NCI-H187 (cell line): ENCODE measurements around the gene PPAT.
"Not testable (repeated sequence)": the region's sequence is repeated elsewhere in the genome, so short reads cannot be mapped to it uniquely, and the experiment has no call there.

Experiments
- DNase-seq, 2 experiments: peaks; one replicate each; lab custom pipeline; 2025; lab: John Stamatoyannopoulos, UW

Gene PPAT

DNA sequence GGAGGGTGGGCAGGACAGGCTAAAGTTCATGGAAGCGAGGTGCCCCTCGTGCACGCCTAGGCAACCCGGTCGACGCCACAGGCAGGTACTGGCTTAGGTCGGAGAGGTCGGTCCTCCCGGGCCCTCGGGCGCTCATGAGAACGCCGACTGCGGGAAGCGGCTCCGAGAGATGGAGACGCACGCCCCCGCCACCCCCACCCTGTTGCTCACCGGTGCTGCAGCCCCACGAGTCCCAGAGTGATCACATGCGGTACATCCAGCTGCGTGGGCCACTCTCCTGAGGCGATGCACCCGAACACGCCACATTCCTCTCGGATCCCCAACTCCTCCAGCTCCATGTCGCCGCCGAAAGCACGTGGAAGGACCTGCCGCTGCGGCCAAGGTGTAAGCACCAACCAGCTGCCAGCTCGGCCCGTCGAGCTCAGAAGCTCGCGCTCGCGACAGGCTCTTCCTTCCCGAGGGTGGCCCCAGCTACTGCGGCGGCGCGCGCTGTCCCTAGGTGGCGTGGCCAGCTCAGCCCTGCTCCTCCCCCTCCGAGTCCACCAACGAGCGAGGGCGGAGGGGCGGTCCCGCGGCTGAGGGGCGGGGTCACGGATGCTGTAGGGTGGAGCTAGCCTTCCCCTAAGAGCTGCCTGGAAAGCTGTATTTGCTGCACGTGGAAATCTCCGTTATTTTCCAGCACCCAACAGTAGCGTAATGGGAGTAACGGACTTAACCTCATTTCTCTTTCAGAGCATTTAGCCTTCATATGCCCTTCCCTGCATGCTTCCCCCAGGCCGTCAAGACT, at the start of gene PPAT:
PPAT (minus strand) TSS at position 476 of the 787 bp plus-strand sequence; CDS start at position 338, 138 bp downstream.
- peak; percentile 98 to 99 for DNase-seq

DNA sequence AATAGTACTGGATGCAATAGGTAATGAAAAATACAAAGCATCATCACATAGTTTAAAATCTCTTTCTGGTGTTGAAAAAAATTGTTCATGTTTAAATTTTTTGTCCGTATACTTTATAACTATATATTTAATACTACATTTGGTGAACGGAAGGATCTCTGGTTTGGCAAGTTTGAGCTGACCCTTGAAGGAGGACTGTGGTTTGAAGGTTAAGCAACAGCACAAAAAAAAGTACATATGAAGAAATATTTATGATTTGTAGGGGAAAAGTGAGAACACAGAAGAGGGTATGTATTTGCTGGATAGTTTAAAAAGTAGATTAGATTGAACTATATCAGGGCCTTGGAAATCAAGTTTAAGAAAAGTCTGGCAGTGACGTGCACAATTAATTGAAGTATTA, 45.3 kb upstream of the PPAT start:
- DNase-seq, result no peak

DNA sequence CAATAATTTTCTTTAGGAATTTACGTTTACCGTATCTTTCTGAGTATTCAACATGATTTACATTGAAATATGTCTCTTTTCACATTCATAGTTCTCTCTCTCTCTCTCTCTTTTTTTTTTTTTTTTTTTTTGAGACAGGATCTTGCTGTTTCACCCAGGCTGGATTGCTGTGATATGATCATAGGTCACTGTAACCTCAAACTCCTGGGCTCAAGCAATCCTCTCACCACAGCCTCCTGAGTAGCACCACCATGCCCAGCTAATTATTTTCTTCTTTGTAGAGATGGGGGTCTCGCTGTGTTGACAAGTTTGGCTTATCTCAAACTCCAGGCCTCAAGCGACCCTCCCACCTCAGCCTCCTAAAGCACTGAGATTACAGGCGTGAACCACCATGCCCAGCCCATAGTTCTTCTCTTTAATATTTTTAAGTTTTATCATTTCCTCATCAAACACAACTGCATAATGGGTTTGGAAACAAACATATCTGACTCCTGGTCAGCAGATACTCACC, 41.8 kb upstream of the PPAT start:
- DNase-seq, result no peak

DNA sequence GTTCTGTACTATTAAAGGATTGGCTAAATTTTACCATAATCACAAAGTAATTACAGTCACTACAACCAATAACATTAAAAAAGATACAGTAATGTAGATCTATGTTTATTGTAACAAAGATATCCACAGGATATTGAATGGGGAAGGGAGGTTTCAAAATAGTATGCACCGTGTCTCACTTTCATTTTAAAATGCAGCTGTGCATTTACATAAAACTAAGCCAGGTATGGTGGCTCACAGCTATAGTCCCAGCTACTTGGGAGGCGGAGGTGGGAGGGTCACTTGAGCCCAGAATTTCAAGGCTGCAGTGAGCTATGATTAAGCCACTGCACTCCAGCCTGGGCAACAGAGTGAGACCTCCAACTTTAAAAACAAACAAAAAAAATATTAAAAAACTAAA, 40.5 kb upstream of the PPAT start:
- DNase-seq, result no peak

DNA sequence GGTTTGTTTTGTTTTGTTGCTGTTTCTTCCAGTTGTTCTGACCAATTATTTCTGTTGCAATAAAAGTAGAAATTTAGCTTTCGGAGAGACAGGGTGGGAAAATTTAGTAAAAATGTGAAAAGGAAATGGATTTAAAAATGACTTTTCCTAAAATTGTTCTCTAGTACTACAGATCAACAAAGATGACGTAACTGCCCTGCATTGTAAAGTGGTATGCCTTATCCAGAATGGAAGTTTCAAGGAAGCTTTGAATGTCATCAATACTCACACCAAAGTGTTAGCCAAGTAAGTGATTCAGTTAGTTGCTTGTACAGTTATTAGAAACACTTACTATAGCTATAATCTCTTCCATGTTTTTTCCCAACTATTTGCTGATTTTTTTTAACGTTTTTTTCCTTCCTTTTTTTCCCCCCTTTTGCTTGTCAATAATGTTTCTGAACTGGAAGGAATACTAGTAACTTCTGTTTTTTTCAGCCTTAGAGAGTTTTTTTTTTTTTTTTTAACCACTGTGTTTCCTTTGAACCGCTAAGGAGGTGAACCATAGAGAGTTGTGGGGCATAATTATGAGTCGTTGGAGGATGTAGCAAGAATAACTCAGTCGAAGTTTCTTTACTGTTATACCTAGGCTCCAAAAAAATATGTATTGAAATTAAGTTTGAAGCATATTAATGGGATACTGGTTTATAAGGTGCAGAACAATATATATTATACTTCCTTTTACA, 34.2 kb upstream of the PPAT start:
- DNase-seq, result no peak

DNA sequence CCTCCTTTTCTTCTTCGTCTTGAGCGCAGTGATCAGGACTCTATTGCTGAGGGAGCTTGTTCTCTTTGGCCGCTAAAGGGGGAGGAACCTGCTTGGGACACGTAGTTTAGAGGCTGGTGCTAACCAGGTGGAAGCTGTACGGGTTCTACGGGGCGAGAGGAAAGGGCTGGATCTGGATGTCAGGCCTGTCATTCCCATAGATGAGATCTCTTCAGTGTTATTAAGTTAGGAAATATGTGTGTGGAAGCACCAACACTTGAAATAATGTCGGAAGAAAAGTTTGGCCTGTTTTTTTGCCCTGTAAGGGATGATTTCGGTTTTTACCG, 32.6 kb upstream of the PPAT start:
- DNase-seq, result no peak

DNA sequence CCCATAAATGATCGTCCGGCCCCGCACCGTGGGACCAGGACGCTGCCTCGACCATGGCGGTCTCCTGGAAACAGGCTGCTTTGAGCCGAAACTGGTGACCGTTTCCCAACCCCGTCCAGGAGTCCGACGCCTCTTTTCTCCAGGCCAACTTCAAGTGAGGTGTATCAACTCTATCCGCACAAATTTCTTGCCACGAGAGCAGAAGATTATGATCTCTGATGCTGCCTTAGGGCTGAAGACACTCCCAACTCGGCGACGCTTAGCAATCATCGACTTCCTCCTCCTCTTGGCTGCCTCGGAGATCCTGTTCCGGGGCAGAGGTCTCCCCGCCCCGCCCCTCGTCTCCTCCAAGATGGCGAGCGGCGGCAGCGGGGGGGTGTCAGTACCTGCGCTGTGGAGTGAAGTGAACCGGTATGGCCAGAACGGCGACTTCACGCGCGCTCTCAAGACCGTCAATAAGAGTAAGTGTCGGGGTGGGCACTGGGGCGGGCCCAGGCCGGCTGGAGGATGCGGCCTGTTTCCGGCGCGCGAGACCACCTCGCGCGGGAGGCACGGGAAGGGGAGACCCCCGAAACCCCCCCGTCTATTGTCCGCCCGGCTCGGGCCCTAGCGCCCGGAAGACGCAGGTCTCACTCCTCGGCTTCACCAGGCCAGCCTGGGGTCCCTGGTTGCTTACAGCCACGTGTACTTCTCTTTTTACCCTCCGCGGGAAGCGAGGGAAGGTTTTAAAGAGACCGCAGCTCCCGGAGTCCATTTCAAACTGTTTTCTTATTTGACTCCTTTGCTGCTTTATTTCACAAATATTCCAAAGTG, 32.1 kb upstream of the PPAT start, which contains the start of gene SRP72:
SRP72 (plus strand) TSS at position 334 of the 813 bp plus-strand sequence; CDS start at position 353, 19 bp downstream.
- DNase-seq, result peak; percentile 68 to 84

DNA sequence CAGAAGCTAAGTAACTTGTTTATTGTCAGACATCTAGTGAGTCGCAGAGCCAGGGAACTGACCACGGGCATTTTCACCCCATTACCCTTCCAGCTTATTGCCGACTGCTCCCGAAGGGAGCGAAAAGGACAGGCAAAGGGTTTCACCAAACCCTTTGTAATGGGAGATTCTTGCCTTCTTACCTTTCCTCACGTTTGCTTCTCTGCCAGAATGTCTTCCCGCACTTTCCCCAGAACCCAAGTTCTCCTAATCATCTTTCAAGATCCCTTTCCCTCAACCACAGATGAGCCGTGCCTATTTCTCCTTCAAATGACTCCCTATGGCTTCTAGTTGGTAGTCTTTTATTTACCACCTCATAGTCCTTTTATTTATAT, 31.5 kb upstream of the PPAT start:
- DNase-seq, result no peak

DNA sequence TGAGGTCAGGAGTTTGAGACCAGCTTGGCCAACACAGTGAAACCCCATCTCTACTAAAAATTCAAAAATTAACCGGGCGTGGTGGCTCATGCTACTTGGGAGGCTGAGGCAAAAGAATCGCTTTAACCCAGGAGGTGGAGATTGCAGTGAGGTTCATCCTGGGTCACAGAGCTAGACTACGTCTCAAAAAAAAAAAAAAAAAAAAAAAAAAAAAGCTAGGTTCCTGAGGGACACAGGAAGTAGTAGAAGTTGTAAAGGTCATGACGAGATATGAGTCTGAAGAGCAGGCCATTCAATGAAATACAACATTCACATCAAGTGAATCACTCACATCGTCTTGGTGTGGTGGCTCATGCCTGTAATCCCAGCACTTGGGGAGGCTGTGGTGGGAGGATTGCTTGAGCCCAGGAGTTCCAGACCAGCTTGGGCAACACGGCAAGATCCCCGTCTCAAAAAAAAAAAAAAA, 30.9 kb upstream of the PPAT start:
- not testable (repeated sequence) for DNase-seq

DNA sequence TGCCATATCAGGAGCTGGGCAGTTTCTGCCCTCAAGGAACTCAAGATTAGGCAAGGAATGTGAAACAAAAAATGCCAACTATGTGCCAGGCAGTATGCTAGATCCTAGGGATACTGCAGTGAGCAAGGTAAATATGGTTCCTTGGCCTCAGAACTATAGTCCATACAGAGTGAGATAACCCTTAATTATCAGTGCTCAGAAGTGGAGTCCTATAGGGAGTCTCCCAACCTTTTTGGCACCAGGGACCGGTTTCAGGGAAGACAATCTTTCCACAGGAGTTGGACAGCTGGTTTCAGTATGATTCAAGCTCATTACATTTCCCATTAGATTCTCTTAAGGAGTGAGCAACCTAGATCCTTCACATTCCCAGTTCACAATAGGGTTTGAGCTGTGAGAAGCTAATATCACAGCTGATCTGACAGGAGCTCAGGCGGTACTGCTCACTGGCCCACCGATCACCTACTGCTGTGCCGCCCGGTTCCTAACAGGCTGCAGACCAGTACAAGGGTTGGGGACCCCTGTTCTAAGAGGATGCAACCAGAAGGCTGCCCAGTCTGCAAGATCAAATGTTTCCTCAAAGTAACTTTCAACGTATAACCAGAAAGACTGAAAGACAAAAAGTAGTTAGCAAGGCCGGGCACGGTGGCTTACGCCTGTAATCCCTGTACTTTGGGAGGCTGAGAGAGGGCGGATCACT, 30.3 kb upstream of the PPAT start:
- DNase-seq, result no peak

DNA sequence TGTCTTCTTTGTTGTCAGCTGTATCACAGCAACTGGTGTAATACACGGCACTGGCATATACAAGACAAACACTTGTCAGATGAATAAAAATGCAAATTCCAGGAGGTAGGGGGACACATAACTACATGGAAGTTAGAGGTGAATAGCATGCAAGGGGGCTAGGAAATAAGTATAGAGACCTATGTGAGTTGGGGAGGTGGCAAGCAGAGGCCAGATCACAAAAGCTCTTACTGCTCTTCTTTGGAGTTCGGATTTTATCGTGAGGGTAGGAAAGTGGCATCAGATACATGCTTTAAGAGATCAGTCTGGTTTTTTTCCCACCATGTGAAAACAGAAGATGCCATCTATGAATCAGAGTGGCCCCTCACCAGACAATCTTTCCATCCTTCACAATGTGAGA, 29.2 kb upstream of the PPAT start:
- no peak for DNase-seq

DNA sequence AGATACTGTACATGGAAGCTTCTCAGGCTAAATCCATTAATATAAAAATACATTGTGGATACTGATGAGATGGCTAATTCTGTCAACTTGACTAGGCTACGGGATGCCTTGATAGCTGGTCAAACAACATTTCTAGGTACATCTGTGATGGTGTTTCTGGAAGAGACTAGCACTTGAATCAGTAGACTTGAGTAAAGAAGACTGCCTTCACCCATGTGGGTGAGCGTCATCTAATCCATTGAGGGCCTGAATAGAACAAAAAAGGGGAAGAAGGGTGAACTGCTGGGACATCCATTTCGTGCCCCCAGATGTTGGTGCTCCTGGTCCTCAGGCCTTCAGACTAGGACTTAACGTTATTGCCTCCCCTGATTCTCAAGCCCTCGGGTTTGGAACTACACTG, 28.3 kb upstream of the PPAT start:
- DNase-seq, result no peak

DNA sequence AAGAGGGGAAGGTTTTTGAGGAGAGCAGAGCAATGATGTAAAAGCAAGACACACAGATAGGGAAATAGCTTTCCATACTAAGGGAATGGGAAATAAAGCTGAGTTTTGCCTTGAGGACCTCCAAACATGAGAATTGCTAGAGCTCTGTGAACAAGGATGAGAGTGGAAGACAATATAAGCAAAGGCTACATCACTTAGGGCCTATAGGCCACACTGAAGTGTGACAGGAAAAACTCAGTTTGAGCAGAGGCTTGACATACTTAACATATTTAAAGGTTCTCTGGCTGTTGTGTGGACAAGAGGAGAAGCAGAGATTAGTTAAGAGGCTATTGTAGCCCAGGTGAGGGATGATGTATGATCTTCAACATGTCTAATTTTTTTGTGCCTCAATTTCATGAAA, 26.7 kb upstream of the PPAT start:
- no peak for DNase-seq

DNA sequence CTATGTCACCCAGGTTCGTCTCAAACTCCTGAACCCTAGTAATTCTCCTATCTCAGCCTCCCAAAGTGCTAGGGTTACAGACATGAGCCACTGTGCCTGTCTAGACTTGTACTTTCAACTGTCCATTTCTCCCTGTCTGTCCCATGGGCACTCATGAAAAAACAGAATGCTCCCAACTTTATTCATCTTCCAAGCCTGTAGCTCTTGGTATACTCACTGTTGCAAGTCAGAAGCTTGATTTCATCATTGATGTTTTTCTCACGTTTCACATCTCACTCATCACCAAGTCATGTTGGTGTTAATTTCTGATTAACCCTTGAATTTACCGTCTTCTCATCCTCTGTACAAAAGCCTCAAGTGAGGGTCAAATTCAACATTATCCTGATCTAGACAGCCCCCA, 24.7 kb upstream of the PPAT start:
- DNase-seq, result no peak

DNA sequence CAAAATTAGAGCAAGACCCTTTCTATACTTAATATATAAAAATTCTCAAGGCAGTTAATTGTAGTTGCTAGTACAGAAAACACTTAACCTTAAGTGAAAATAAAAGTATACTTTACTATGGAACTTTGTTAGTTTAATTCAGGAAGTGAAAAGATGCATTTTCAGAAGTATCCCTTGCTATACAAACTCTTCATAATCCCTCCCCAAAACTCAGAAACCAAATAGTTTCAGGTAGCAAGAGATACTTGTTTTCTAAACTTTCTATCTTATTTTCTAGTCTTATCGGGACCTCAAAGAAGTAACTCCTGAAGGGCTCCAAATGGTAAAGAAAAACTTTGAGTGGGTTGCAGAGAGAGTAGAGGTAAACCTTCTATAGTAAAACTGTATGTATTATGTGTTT, 14.9 kb upstream of the PPAT start:
- no peak for DNase-seq

DNA sequence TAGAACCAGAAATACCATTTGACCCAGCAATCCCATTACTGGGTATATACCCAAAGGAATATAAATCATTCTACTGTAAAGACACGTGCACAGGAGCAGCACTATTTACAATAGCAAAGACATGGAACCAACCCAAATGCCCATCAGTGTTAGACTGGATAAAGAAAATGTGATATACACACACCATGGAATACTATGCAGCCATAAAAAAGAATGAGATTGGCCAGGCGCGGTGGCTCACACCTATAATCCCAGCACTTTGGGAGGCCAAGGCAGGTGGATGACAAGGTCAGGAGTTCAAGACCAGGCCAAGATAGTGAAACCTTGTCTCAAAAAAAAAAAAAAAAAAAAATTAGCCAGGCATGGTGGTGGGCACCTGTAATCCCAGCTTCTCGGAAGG, 14.1 kb upstream of the PPAT start:
- not testable (repeated sequence) for DNase-seq

DNA sequence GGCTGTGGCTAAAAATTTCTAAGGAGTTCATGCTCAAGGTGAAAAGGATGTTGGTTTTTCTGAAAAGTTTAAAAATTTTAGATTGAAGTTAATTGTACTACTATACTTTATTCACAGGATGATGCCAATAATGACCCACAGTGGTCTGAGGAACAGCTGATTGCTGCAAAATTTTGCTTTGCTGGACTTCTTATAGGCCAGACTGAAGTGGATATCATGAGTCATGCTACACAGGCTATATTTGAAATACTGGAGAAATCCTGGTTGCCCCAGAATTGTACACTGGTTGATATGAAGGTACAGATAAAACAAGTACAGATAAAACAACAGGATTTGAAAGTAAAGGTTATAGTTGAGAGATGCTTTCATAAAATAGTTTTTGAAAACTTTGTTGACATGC, 12.9 kb upstream of the PPAT start:
- DNase-seq, result no peak

DNA sequence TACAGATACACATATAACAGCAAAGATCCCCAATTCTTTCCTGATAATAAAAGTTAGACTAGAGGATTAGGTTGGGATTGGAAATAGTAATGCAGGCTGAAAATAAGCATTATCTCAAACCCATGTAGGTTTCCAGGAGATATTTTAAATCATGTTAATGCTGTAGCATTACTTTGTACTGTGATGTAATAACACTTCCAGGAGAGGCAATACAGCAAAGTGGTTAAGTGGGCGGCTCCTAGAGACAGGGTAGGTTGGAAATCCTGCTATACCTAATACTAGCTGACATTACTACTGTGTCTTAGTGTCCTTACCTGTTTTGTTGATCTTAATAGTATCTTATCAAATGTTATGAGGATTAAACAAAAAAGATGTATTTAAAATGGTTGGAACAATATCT, 10.3 kb upstream of the PPAT start:
- no peak for DNase-seq

DNA sequence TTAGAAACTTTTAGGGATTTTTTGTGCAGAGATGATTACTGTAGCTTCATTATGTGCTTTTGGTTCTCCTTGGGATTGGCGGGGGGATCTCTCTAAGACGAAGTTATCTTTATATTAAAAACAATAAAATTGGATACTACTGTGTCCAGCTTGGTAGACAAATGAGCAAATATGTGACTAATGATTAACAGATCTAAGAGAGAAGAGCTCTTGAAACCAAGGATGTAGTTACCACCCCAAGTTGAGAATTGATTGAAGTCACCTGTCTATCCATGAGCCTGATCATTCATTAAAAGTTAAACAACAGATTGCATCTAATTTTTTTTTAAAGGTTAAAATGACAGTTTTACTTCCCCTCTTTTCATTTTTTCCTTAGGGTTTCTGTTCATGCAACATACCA, 9.3 kb upstream of the PPAT start:
- DNase-seq, result no peak

DNA sequence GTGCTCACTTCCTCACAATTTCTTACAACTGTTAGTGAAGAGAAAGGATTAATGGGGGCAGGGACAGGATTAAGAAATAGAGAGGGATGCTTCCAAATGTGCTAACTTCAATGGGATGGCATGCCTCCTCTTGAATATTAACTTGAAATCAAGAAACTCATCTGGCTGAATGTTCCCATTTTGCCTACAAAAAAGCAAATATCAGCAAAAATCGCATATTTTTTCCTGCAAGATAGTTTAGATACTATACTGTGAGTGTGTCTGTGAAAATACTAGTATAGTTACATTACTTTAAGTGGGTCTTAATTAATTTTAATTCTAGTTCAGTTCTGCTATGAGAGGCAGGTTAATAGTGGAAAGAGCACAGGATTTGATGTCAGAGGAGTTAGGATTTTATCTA, 5.6 kb upstream of the PPAT start:
- no peak for DNase-seq

DNA sequence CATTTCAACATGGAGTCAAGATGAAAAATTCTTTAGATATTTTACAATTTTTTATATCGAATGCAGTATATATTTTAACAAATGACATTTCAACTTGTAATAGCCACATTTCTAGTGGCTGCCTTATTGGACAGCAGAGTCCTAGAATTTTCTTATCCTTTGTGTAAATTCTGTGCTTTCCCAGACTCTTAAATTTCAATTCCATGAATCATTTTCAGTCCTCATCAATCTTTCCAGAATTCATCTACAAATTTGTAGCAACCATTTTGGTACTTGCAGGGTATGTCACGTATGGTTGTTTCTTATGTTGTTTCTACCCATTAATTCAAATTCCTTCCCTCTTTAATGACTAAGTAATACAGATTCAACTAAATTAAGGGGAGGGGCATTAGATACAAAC, 3.4 kb upstream of the PPAT start:
- DNase-seq, result no peak

DNA sequence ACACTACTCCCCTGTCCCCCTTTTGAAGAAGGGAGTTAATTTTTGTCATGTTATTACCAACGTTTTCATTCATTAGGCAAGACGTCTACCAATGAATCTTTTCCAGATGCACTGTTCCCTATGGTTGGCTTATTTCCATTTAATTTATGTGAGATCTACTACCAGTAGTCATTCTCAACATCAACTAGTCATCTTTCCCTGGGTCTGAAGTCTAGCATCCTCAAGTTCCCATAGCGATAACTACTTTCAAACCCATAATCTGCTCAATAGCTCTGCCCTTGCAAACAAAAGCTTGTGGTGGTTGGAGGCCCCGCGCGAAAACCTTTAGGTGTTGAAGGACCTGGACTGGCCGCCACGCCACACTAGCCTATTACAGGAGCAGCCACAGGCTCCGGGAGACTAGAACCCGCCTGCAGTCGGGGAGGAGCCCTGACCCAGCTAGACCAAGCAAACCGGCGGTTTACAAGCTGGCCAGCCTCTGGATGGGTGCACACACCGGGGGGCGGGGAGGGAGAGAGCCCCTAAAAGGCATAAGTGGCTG, 746 bp downstream of the PPAT start:
- peak; percentile 30 to 69 for DNase-seq
